ENCODE data around the gene TMC8.

DNA sequence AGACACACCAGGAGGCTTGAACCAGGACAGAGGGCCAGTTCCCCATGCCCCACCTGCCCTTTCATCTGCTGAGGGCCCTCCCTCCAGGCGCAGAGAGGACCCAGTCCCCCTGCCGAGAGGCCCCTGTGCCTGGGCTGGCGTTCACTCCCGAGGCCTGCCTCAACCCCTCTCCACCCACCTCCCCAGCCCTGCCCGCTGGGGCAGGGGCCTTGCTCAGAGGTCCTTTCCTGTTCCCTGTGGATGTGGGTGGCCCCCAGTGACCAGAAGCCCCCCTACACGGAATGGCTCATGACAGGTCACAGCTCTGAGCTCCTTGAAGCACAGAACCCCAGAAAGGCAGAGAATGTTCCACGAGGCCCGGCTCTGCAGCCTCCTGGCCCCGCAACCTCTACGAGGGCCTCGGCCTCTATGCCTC lies 8.8 kb upstream of the TMC8 start:
- TF ChIP-seq CTCF (IDR thresholded peaks at IDR 0.05; ENCODE audit: extremely low read depth in 1 of 2, insufficient read depth in 1 of 2, low read depth in 1 of 2, low read length in 2 of 2) = no peak
- no peak for TF ChIP-seq POLR2A (IDR thresholded peaks at IDR 0.05; ENCODE audit: low read depth, low read length)
- TF ChIP-seq POLR2AphosphoS5 (IDR thresholded peaks at IDR 0.05; ENCODE audit: insufficient read depth, low read depth, low read length) = no peak
- no peak for TF ChIP-seq GATA2 (IDR thresholded peaks at IDR 0.05; ENCODE audit: insufficient read depth, insufficient read length, low read depth, low read length)
- TF ChIP-seq MAX (IDR thresholded peaks at IDR 0.05; ENCODE audit: insufficient read depth, insufficient read length) = no peak
- TF ChIP-seq MYC (IDR thresholded peaks at IDR 0.05; ENCODE audit: low read depth, low read length) = no peak
- TF ChIP-seq EZH2 (IDR thresholded peaks at IDR 0.05; ENCODE audit: borderline replicate concordance, low read depth, low read length, severe bottlenecking) = no peak
- TF ChIP-seq FOS (IDR thresholded peaks at IDR 0.05; ENCODE audit: borderline replicate concordance, insufficient read depth, low read length) = no peak
